LNCAP (cell line): ENCODE results near the gene PREX1.

Source experiments
- TF ChIP-seq, protein P1 (sequence below): fragments of 450-650 bp; IDR thresholded peaks from 2 replicates; pipeline ENCODE4 v1.5.1; 2017; ENCODE audit warnings: mild to moderate bottlenecking

PREX1 gene

DNA sequence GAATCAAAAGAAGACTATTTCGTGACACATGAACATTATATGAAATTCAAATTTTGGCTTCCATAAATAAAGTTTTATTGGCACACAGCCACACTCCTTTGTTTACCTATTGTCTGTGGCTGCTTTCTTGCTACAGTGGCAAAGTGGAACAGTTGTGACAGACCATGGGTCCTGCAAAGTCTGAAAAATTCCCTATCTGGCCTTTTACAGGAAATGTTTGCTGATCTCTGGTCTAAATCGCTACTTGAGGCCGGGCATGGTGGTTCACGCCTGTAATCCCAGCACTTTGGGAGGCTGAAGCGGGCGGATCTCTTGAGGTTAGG, 23.1 kb upstream of the PREX1 start:
- TF ChIP-seq, protein P1, sequence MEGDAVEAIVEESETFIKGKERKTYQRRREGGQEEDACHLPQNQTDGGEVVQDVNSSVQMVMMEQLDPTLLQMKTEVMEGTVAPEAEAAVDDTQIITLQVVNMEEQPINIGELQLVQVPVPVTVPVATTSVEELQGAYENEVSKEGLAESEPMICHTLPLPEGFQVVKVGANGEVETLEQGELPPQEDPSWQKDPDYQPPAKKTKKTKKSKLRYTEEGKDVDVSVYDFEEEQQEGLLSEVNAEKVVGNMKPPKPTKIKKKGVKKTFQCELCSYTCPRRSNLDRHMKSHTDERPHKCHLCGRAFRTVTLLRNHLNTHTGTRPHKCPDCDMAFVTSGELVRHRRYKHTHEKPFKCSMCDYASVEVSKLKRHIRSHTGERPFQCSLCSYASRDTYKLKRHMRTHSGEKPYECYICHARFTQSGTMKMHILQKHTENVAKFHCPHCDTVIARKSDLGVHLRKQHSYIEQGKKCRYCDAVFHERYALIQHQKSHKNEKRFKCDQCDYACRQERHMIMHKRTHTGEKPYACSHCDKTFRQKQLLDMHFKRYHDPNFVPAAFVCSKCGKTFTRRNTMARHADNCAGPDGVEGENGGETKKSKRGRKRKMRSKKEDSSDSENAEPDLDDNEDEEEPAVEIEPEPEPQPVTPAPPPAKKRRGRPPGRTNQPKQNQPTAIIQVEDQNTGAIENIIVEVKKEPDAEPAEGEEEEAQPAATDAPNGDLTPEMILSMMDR, result no peak

- TF ChIP-seq, protein P1, result no peak
These were observed 22.6 kb upstream of the PREX1 start for GRCh38 chr20:48850257-48850976.

DNA sequence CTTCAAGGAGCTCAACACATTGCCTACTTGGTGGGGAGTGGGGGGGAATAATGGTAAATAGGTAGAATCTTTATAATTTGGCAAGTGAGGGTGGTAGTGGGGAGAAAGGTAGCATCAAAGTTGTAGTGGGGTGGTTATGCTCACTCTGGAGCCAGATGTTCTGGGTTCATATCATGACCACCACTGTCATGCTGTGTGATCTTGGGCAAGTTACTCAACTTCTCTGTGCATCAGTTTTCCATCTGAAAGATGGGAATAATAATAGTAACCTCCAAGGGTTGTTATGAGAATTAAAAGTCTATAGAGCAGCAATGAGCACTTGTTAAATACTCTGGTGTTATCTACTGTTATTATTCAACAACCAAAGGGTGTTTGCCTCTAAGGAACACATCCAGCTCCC, 22.0 kb upstream of the PREX1 start:
- TF ChIP-seq, protein P1, result no peak

DNA sequence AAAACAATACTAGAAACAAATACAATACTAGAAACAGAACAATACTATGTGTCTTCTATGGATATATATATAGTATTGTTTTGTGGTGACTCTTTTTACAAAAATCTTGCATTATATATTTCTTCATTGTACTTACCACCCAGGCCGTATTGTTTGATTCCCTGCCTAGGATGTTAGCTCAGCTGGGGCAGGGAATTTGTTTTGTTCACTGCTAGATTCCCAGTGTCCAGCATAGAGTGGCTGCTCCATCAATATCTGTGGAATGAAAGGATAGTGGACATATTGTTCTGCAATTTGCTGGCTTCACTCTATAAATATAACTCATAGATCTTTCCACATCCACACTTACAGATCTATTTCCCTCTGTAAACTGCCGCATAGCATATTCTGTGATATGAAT, 21.5 kb upstream of the PREX1 start:
- TF ChIP-seq, protein P1, result no peak

DNA sequence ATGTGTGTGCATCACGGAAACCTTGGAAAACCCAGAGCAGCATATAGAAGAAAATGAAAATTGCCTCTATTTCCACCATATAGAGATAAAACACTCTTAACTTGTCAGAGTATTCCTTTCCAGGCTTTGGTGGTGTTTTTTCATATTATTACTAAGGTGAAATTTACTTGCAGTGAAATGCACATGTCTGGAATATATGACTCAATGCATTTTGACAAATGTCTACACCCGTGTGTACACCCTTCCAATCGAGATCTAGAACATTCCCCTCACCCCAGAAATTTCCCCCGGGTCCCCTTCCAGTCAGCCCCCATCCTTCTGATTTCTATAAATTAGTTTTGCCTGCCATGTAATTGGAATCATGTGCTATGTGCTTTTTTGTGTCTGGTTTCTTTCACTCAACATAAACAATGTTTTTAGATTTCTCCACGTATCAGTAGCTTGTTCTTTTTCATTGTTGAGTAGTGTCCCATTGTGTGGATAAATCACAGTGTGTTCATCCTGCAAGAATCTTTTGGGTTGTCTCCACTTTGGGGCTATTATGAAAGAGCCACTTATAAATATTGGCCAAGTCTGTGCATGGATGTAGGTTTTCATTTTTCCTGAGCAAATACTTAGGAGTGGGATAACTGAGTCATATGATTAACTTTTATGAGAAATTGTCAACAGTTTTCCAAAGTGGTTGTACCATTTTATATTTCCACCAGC, 19.9 kb upstream of the PREX1 start:
- TF ChIP-seq, protein P1, result no peak

GRCh38 chr20:48846516-48847492, 19.0 kb upstream of the PREX1 start:
- TF ChIP-seq, protein P1, result no peak

DNA sequence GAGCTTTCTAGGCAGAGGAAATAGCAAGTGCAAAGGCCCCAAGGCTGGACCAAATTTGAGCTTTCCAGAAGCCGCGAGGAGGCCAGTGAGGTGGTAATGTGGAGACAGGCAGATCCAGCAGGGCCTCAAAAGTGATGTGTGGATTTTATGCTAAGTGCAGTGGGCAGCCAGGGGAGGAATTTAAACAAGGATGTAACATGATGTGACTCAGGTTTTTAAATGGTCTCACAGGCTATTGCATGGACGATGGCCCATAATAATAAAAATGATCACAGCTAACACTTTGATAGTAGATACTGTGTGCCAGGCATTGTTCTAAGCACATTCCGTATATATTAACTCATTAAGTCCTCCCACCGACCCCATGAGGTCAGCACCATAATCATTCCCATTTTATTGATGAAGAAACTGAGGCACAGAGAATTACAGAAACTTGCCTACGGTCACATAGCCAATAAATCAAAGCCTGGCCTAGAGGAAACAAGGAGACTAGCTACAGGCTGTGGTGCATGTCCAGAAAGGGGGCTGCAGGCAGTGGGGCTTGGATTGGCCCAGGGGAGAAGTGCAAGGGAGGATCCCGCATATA, 18.0 kb upstream of the PREX1 start:
- TF ChIP-seq, protein P1, result no peak
